Fibroblast of skin of abdomen (primary cell): ENCODE measurements around the gene COL20A1.
A peak's percentile ranks its signal among the peaks of the same experiment; 100 is the strongest.
"Not testable (repeated sequence)": the region's sequence is repeated elsewhere in the genome, so short reads cannot be mapped to it uniquely, and the experiment has no call there.

ENCODE experiments used
- DNase-seq: peaks from one replicate; pipeline ENCODE4 v3.0.0-alpha.2; 2013

Gene COL20A1

DNA sequence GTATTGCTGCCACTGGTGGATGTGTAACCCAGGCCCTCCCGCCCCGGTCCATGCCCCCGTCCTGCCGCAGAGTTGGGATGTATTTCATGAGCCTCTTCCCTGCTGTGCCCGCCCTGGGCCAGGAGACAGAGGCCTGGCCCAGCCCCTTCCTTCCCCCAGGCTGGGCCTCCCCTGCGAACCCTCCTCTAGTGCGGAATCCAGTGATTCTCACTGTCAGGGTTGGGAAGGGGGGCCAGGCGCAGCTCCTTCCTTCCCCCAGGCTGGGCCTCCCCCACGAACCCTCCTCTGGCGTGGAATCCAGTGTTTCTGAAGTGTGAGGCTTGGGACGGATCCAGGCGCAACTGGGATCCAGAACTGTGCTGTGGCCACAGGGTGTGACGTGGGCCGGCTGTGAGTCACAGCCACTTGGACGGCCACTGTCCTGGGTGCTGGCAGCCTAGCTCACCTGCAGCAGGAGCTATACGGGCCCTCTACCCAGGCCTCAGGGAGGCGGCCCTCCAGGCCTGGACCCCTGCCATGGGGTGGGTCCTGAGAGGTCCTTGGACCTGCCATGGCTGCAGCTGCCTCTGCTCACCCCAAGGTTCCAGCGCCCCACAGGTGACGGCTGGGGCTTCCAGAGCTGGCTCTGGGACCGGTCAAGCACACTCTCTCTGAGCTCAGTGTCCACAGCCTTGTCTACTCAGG is 28.3 kb downstream of the COL20A1 start:
- DNase-seq = peak; percentile 7

DNA sequence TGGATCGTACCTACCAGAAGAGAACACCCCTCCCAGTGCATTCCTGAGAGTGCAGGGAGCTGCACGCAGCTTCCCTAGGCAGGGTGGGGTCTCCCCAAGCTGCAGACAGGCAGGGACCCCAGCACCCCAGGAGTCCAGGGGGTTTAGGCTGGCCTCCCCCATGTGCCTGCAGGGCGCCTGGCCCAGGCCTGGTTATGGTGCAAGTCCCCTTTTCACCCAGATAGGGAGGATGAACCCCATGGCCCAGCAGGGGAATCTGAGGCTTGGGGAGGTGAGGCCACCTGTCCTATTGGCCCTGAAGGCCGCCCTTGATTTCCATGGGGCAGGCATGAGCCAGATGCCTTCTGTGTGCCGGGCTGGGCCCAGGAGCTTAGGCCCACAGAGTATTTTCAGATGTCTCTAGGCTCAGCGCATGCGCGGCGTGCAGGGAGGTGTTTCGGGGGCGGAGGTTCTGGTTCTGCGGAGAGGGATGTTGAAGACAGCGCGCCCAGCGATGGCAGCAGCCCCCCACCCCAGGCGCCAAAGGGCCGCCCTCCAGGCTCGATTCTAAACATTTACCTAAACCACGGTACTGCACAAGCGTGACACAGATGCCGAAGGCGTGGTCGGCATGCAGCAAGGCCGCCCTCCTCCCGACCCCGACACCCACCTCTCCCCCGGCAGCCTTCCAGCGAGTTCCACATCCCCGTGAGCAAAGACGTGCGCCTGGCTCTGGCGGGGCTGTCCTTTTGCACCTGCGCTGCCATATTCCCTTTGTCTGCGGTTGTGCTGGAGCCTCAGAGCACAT is 29.4 kb downstream of the COL20A1 start:
- DNase-seq = no peak

DNA sequence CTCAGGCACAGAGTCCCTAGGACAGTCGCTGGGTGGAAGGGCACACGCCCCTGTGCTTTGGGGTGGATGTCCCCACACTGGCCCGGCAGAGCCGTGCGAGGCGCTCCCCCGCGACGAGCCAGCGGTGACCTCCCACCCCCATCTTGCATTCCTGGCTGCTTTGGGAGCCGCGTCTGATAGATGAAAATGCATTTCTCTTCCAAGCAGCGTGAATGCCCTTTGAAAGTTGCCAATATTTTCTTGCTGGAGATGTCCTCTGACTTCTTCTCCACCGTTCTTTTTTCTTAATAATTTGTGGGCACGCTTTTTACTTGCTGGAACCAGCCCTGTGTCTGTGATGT is 29.9 kb downstream of the COL20A1 start:
- DNase-seq = no peak

DNA sequence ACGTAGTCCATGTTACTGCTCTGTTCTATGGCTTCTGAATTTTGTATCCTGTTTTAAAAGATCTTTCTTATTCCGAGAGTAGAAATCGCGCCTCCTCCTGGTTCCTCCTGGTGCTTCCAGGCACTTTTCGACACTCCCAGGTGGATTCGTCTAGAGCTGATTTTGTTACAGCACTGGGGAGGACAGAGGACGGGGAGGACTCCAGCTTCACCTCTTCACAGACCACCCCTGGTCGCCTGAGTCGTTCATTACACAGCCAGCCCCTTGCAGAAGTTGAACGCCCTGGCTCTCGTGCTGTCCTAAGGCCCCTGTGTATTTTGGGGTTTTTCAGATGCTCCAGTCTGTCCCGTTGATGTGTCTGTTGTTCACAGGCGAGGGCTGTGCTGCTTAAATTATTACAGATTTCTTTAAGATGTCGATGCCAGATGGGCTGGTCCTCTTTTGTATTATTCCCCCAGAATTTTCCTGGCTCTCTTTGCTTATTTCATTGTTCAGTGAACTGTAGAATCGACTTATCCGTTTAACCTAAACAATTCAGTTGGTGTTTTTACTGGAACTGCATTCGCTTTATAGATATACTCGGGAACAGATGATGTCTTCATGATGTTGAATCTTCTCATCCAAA is 30.5 kb downstream of the COL20A1 start:
- DNase-seq = no peak

DNA sequence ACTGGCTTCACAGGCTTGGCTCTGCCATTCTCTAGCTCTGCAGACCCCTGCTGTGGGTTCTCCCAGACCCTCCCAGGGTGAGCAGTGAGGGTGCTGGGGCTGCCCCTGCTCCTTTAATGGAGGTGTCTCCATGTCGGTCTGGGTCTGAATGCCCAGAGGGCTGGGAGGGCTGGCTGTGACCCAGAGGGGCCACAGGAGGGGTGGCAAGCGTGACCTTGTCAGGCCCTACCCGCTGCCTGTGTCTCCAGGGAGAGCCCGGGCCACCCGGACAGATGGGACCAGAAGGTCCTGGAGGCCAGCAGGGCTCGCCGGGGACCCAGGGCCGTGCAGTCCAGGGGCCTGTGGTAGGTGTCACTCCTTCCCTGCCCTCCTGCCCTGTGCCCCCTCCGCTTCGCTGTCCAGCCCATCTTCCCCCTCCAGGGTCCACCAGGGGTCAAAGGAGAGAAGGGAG is 32.1 kb downstream of the COL20A1 start:
- DNase-seq = no peak

DNA sequence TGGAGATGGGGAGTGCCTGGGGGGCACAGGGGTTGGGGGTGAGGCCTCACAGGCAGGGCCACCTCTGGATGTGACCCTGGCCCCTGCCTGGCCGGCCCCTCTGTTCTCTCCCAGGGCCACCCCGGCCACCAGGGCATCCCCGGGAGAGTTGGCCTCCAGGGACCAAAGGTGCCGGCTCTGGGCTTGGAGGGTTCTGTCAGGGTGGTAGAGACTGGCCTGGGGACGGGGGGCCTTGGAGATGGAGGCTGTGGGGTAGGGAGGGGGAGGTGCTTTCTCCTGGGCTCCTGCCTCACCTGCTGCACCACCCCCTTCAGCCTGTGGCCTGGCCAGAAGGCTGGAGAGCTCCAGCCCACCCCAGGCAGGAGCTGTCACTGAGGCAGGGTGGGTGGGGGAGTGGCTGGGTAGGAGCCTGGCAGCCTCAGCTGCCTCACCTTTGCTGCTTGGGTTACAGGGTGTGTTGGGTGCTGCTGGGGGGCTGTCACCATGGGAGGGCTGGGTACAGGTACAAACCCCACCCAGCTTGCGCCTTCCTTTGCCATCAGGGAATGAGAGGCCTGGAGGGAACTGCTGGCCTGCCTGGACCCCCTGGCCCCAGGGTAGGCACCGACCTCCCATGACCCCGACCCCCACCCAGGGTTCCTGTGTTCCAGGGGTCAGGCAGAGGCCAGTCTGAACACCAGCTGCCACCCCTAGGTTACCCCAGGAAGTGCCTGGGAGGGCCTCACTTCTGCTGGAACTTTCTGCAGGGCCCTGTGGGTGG is 32.7 kb downstream of the COL20A1 start:
- no peak for DNase-seq

DNA sequence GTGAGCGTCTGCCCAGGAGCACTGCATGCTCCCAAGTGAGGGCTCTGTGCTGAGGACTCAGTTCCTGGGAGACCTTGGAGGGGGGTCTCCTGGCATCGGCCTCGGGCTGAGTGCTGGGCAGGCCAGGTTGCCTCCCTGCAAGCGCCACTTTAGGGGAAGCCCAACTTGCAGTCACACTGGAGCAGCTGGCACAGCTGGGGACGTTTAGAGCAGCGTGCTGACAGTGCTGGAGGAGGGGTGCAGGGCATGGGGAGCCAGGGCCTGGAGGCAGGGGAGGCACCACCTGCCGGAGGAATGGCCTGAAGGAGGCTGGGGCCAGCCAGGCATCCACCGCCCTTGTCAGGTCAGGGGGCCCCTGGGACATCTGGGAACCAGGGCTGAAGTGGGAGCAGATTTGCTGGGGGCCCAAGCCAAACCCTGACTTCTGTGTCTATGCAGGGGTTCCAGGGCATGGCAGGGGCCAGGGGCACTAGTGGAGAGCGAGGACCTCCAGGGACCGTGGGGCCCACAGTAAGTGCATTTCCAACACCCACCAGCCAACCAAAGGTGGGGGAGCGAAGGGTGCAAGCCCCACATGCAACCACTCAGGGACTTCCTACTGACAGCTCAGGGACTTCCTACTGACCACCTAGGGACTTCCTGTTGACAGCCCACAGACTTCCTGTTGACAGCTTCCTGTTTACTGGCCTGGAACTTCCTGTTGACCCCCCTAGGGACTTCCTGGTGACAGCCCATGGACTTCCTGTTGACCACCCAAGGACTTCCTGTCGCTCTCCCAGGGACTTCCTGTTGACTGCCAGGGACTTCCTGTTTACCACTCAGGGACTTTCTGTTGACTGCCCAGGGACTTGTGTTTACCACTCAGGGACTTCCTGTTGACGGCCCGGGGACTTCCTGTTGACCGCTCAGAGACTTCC is 33.6 kb downstream of the COL20A1 start:
- DNase-seq = no peak

DNA sequence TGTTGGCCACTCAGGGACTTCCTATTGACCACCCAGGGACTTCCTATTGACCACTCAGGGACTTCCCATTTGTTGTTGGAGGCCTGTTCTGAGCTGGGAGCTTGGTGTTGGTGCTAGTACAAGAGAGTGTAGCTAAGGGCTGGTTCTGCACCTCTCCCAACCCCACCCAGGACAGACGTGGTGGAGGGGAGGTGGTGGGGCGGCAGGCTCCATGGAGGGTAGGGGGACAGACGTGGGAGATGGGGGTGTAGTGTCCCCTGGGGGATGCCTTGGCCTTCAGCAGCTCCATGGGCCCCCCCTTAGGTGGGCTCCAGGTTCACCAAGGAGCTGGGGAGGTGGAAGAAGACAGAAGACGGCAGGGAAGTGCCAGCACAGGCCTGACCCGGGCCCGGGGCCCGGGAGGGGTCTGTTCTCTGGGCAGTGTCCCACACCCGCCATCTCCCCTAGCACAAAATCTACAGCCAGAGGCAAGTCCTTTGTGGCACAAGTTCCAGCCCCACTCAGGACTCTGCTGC is 34.3 kb downstream of the COL20A1 start:
- no peak for DNase-seq

DNA sequence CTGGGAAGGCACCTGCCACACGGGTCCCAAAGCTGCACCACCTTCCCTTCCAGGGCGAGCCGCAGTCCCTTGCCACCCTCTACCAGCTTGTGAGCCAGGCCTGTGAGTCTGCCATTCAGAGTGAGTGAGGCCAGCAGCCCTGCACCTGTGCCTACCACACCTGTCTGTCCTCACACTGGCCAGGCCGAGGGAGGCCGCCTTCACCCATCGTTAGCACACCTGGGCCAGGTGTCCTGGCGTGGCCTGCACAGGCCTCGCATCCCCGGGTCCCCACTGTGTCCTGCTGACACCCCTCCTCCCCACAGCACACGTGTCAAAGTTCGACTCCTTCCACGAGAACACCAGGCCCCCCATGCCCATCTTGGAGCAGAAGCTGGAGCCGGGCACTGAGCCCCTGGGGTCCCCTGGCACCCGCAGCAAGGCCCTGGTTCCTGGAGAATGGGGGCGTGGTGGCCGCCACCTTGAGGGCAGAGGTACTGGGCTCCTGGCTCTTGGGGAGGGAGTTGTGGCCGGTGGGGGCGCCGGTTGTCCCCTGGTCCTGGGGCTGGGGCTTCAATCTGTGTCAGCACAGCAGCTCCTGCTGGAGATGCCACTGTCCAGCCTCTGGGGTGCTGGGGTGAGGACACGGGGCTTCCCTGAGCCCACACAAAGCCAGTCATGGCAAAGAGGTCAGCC is 35.2 kb downstream of the COL20A1 start:
- DNase-seq = no peak

DNA sequence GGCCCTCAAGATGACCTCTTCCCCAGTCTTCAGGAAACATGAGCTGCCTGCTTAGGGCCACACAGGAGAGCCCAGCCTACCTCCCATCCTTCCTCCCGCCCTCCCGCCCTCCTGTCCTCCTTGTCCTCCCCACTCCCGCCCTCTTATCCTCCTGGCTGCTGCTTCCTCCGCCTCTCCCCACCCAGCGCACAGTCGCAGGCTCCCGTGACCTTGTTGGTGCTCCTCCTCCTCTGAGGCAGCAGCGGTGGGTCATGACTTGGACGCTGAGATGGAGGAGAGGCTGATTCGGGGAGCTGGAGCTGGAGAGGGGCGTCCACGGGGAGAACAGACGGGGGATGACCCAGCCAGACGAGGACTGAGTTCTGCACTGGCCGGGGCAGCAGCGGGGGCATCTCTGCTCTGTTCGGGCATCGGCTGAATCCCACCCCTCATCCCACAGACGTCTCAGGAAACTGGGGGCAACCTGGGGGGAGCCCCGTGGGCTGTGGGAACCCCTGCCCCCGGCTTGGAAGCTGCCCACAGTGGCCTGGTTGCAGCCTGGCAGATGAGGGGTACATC is 35.8 kb downstream of the COL20A1 start:
- DNase-seq = no peak

DNA sequence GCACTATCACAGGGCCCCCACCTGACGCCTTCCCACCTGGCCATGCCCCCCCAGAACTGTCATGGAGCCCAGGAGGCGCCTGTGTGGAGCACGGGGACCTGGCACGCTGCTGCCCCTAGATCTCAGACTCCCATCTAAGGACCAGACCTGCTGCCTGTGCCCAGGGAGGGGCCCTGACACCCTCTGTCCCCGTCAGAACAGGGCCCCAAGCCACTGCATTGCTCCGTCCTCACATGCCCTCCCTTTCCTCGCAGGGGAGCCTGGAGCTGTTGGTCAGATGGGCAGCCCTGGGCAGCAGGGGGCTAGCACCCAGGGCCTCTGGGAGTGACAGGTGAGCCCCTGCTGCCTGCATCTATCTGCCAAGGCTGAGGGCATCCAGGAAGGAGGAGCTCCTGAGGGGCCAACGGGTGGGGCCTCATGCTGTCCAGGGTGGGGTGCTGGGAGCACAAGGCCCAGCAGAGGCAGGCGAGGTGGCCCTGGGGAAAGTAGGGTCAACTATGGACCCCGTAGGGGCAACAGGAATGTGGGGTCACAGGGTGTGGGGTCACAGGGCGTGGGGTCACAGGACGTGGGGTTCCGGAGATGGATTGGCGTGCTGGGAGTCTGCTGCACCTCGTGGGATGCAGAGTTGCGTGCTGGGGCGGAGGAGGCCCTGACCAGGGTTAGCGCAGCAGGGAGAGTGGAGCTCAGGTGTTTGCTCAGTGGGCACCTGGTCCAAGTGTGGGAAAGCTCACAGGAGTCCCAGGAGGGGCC is 36.5 kb downstream of the COL20A1 start:
- no peak for DNase-seq

DNA sequence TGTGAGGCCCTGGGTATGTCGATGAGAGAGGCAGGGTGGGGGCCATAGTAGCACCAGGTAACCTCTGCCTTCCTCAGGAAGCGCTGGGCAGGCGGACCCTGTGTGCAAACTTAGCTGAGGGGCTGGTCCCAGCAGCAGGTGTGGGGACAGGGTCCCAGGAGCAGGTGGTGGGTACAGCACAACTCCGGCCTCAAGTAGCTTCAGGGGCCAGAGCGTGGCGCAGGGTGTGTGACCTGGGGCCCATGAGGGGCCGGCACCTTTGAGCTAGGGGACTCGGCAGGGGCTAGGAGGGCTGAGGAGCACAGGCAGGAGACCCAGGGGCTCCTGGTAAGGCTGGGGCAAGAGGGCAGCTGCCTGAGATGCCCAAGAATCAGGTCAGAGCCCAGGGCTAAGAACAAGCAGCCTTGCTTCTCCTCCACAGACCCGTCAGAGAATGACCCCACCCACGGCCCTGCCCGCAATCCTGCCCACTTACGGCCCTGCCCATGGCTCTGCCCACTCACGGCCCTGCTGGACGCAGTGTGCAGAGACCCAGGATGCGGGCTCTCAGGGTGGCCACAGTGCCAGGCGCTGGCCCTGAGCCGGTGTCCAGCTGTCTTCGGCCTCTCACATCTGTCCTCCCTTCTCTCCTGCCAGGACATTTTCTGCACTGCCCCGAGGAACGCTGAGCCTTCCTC is 37.2 kb downstream of the COL20A1 start:
- no peak for DNase-seq

DNA sequence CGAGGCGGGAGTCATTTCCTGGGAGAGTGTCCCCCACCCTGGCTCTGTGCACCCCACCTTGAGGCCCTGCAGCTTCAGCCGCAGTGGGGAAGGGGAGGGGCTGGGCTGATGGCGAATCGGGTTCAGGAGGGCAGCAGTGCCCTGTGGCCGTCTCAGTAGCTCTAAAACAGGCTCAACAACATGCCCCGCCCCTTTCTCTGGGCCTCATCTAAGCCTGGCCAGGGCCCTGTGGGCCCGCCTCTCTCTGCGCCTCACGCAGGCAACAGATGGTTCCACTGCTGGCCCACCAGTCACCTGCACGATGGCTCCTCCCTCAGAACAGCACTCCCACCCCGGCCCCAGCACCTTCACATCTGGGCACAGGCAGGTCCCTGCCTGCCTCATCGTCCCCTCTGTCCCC is 38.0 kb downstream of the COL20A1 start:
- DNase-seq = no peak

DNA sequence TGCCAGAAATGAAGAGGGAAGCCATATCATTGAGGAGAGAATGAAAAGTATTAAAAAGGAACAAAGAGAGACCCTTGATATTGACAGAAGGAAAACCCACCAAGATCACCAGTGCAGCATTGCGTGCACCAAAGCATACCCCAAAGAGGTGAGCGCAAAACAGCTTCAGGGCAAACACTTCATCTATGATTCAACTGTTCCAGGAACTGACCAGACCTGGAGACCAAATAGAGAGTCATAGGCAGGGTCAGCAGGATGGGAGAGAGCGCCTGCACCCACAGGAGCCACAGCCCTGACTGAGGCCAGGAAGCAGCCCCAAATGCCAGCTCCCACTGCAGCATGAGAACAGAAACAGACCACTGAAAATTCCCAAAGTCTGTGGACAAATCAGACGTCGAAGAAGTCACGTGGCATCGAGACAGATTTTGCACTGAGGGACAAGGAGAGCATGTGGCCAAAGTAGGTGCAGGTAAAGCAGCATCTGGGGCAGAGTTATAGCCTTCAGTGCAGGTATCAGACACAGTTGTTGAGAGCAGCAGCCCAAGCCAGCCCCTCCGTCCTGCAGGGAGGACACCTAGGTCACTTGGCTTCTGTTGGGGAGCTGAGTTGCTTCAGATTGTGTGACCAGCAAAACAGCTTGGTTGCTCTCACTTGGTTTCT is 38.9 kb downstream of the COL20A1 start:
- DNase-seq = no peak

DNA sequence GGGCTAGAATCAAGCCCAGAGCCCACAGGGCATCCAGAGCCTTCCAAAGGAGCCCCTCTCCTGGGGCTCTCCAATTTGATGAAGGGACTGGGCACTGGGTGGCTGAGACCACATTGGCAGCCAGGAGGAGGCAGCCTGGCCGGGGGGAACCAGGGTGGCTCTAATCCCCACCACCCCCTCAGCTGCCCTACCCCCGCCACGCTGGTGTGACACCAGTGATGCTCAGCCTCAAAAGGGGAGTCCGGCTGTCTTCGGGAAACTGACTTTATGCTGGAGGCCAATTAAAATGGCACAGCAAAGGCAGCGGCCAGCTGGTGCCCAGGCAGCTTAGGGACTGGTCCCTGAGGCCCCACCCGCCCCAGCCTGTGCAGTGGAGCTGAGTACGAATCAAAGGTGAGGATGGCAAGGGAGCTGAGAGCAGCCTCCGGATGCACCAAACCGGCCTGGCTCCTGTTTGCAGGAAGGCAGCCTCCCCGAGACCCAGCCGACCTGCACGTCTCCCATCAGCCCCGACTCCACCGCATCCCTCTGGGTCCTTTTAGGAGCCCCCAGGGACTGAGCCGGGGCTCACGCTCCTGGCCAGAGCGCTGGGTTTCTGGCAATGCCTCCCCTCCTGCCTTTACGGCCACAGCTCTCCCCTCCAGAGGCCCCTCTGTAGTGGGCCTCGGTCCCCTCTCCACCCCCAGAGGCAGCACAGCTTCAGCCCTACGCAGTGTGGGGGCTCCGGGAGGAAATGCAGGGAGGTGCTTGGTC is 39.7 kb downstream of the COL20A1 start:
- no peak for DNase-seq

DNA sequence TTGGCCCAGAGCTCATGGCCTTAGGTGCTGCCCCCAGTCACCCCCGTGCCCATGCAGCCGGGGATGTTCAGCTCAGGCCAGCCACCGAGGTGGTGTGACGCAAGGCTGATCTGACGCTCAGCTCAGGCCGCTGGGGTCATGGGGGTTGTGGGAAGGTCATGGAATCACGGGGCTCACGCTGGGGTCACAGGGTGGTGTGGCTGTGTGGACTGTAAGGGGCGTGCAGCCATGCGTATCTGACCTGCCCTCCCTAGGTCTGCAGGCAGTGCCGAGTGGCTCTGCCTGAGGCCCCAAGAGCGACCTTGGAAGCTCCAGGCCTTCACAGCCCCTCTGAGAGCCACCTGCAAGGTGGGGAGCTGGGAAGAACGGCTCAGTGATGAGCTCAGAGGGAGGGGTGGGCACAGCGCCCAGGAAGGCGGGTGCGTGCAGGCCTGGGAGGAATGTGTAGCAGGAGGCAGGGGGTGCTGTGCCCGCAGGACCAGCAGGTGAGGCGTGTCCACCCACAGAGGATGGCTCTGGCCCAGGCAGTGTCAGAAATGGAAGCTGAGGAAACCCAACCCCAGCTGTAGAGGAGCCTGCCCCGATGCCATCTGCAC is 40.4 kb downstream of the COL20A1 start:
- no peak for DNase-seq

DNA sequence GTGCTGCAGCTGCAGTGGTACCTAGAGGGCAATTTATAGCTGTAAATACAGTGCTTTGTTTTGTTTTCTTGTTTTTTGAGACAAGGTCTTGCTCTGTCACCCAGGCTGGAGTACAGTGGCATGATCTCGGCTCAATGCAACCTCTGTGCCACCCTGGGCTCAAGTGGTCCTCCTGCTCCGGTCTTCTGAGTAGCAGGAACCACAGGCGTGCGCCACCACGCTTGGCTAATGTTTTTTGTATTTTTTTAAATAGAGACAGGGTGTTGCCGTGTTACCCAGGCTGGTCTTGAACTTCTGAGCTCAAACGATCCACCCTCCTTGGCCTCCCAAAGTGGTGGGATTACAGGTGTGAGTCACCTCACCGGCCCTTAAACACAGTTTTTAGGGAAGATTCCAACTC is 41.4 kb downstream of the COL20A1 start:
- no peak for DNase-seq

DNA sequence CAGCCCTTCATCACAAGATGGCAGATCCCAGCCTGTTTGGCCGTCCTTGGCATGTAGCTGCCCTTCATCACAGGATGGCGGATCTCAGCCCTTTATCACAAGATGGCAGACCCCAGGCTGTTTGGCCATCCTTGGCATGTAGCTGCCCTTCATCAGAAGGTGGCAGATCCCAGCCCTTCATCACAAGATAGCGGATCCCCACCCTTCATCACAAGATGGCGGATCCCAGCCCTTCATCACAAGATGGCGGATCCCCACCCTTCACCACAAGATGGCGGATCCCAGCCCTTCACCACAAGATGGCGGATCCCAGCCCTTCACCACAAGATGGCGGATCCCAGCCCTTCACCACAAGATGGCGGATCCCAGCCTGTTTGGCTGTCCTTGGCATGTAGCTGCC is 42.1 kb downstream of the COL20A1 start:
- DNase-seq = not testable (repeated sequence)
